PFSK-1 (cell line): ENCODE measurements around the gene ANKRD49.

Source experiments
- FOXP2 ChIP-seq: optimal IDR thresholded peaks from 2 replicates; pipeline ENCODE3; 2011; ENCODE audit warnings: borderline replicate concordance, control low read depth, inconsistent platforms; ENCODE audit not compliant: insufficient read depth; ENCODE audit errors: extremely low read length, extremely low read depth
- POLR2AphosphoS5 ChIP-seq: IDR thresholded peaks from 2 replicates; pipeline ENCODE4 v1.6.1; 2012; ENCODE audit warnings: low read depth, mild to moderate bottlenecking, control low read depth, low read length, moderate library complexity
- TAF1 ChIP-seq: IDR thresholded peaks from 2 replicates; pipeline ENCODE4 v1.6.1; 2012; ENCODE audit warnings: low read length, control low read depth, borderline replicate concordance; ENCODE audit not compliant: insufficient read depth
- TF ChIP-seq, protein P1 (sequence below), 2 experiments: IDR thresholded peaks; 2 replicates each; pipeline versions ENCODE4 v1.6.1 to v1.8.0; 2011 to 2012; ENCODE audit warnings: low read depth in 2 of 2, low read length in 2 of 2, control low read depth in 1 of 2, inconsistent platforms in 1 of 2, mild to moderate bottlenecking in 1 of 2, moderate library complexity in 1 of 2; ENCODE audit not compliant: insufficient read depth in 1 of 2

- TF ChIP-seq, protein P1, sequence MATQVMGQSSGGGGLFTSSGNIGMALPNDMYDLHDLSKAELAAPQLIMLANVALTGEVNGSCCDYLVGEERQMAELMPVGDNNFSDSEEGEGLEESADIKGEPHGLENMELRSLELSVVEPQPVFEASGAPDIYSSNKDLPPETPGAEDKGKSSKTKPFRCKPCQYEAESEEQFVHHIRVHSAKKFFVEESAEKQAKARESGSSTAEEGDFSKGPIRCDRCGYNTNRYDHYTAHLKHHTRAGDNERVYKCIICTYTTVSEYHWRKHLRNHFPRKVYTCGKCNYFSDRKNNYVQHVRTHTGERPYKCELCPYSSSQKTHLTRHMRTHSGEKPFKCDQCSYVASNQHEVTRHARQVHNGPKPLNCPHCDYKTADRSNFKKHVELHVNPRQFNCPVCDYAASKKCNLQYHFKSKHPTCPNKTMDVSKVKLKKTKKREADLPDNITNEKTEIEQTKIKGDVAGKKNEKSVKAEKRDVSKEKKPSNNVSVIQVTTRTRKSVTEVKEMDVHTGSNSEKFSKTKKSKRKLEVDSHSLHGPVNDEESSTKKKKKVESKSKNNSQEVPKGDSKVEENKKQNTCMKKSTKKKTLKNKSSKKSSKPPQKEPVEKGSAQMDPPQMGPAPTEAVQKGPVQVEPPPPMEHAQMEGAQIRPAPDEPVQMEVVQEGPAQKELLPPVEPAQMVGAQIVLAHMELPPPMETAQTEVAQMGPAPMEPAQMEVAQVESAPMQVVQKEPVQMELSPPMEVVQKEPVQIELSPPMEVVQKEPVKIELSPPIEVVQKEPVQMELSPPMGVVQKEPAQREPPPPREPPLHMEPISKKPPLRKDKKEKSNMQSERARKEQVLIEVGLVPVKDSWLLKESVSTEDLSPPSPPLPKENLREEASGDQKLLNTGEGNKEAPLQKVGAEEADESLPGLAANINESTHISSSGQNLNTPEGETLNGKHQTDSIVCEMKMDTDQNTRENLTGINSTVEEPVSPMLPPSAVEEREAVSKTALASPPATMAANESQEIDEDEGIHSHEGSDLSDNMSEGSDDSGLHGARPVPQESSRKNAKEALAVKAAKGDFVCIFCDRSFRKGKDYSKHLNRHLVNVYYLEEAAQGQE (IDR thresholded peaks at IDR 0.05; ENCODE audit: insufficient read depth in 1 of 2, low read depth in 2 of 2, low read length in 2 of 2) = no peak
- no peak for TF ChIP-seq TAF1
- no peak for TF ChIP-seq POLR2AphosphoS5
- TF ChIP-seq FOXP2 = no peak
These were observed 50.2 kb downstream of the ANKRD49 start, which contains the start of gene FUT4 for GRCh38 chr11:94543695-94544645.
